Nephron progenitor cell (in vitro differentiated cells): ENCODE data around the gene CEP128.

Experiments
- DNase-seq: peaks from one replicate; pipeline ENCODE4 v3.0.0; 2021
- H3K27ac Mint-ChIP-seq: 2 replicates; pipeline ENCODE4 v1.8.0; 2021; ENCODE audit warnings: mild to moderate bottlenecking, moderate library complexity, mixed read lengths
- H3K27me3 Mint-ChIP-seq: 2 replicates; pipeline ENCODE4 v1.8.0; 2021; ENCODE audit warnings: mild to moderate bottlenecking, low read depth, mixed read lengths; ENCODE audit not compliant: poor library complexity
- H3K36me3 Mint-ChIP-seq: 2 replicates; pipeline ENCODE4 v1.8.0; 2021; ENCODE audit warnings: low read depth, mixed read lengths
- H3K4me1 Mint-ChIP-seq: 2 replicates; pipeline ENCODE4 v1.8.0; 2021; ENCODE audit warnings: mixed read lengths
- H3K4me3 Mint-ChIP-seq: 2 replicates; pipeline ENCODE4 v1.8.0; 2021; ENCODE audit warnings: mild to moderate bottlenecking, moderate library complexity, mixed read lengths
- H3K9me3 Mint-ChIP-seq: 2 replicates; pipeline ENCODE4 v1.8.0; 2021; ENCODE audit warnings: mild to moderate bottlenecking, moderate library complexity, mixed read lengths
- TF ChIP-seq, protein P1 (sequence below): fragments of 200-600 bp; sonication (generic); IDR thresholded peaks from 2 replicates; pipeline ENCODE4 v1.5.0; 2021; ENCODE audit warnings: antibody characterized with exemption

Gene CEP128

DNA sequence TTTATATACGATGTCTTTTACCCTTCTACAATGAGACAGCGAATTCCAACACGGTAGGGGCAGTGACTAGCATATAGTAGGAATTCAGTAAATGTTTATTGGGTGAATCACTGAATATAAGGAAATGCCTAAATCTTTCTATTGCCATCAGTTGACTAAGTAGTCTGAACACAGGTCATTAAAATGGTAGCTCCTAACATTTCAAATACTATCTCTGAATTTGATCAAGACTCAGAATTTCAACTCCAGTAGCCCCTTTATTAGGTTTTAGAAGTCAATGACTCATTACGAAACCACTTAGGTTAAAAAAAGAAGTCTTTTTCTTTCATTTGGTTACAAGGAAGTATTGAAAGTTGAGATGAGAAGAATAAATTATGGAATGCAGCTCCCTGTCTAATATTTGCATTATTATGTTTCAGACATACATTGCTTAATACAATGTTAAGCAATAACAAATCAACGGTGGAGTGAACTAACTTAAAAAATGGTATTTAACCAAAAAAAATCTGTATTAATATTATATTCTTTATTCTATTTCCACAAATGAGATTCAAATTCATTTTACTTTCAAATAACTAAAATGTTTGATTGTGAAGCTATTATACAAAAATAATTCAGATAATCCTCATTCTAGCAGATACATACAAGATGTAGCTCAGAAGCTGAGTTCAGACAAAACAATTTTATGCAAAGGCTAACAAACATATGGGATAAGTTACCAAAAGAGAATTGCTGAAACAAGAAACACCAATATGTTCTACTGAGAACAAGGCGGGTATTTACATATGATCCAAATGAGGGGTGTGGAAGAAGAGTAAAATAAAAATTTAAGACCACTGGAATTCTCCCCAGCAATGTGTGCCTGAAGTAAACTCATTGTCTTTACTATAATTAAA, 302.7 kb downstream of the CEP128 start:
- Mint-ChIP-seq H3K27ac (no peak overlapping the region), H3K9me3 (no peaks in the 10 kb centered on the region), H3K27me3 (no peaks in the 10 kb centered on the region), H3K36me3 (no peaks in the 10 kb centered on the region), H3K4me1 (no peaks in the 10 kb centered on the region), H3K4me3 (no peak overlapping the region)
- TF ChIP-seq, protein P1, sequence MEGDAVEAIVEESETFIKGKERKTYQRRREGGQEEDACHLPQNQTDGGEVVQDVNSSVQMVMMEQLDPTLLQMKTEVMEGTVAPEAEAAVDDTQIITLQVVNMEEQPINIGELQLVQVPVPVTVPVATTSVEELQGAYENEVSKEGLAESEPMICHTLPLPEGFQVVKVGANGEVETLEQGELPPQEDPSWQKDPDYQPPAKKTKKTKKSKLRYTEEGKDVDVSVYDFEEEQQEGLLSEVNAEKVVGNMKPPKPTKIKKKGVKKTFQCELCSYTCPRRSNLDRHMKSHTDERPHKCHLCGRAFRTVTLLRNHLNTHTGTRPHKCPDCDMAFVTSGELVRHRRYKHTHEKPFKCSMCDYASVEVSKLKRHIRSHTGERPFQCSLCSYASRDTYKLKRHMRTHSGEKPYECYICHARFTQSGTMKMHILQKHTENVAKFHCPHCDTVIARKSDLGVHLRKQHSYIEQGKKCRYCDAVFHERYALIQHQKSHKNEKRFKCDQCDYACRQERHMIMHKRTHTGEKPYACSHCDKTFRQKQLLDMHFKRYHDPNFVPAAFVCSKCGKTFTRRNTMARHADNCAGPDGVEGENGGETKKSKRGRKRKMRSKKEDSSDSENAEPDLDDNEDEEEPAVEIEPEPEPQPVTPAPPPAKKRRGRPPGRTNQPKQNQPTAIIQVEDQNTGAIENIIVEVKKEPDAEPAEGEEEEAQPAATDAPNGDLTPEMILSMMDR: no peak
- no peak for DNase-seq

DNA sequence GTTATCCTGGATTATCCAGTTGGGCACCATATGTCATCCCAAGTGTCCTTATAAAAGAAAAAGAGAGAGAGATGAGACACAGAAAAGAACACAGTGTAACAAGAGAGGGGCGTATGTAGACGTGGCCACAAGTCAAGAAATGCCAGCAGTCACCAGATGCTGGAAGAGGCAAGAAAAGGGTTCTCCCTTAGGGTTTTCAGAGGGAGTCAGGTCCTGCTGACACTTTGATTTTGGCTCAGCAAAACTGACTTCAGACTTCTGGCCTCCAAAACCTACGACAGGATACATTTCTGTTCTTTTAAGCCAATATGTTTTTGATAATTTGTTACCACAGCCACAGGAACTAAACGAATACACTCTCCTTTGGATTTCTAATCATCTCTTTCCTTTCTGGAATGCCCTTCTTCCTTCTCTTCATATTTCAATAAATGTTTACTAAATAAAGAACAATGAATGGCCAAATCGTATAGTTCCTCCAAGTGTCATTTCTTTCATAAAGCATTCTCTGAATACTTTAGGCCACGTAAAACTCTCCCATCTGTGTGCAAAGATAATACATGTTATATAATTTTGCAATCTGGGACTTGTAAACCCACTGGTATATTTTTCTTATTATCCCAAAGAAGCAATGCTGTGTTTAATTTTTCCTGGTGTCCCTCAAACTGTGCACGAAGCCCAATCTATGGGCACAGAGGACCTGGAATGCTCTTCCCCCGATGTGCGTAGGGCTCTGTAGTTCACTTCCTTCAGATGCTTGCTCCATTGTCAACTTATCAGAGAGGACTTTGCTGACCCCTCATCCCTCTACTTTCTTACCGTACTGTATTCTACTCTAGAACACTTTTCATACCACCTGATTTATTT, 303.6 kb downstream of the CEP128 start:
- no peak for DNase-seq
- Mint-ChIP-seq H3K27me3 (no peaks in the 10 kb centered on the region), H3K4me3 (no peak overlapping the region), H3K36me3 (no peaks in the 10 kb centered on the region), H3K4me1 (no peaks in the 10 kb centered on the region), H3K27ac (no peak overlapping the region), H3K9me3 (no peaks in the 10 kb centered on the region)
- TF ChIP-seq, protein P1: no peak

DNA sequence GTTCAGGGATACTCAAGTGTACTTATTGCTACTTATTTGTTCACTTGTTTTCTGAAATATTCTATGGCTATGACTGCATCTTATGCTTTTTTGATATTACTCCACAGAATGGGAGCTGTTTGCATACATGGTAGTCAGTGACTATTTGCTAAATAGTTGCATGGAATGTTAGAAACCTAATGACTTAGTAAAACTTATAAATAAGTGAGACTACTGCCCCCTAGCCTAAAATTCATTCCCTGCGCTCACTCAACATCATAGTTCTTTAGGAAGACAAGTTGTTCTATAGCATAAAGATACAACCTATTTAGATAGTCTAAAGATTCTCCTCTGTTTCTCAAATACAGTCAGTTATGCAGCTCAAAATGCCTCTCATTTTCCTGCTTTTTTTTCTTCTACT, 305.5 kb downstream of the CEP128 start:
- Mint-ChIP-seq H3K27ac (no peak overlapping the region), H3K27me3 (no peaks in the 10 kb centered on the region), H3K36me3 (no peaks in the 10 kb centered on the region), H3K4me3 (no peak overlapping the region), H3K4me1 (no peaks in the 10 kb centered on the region), H3K9me3 (no peaks in the 10 kb centered on the region)
- TF ChIP-seq, protein P1: peak; percentile 33
- DNase-seq: no peak

DNA sequence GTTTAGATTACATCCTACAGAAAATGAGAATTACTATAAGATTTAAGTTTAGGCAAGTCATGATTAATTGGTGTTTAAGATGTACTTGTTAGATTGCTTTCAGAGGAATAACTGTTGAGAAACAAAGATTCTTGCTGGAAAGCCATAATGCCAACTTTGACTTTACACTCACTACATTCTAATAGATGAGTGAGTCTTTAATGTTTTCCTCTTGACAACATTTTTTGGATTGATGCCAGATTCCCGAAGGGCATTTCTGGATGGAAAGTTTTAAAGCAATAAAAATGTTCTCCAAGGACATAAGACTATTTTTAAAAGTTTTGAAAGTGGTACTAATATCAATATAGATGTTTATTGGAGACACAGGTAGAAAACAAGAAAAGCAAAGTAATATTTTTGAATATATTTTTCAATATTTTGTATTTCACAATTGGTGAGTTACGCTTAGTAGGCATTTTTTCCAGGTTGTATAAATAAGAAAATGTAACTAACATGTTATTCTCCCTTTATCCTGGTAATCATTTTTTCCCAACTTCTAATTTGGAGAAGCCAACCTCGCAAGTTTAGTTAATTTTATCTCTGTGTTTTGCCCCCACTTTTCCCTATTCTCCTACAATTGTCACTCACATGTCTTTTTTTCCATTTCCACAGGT, 307.3 kb downstream of the CEP128 start:
- Mint-ChIP-seq H3K4me1 (no peaks in the 10 kb centered on the region), H3K36me3 (no peaks in the 10 kb centered on the region), H3K9me3 (no peaks in the 10 kb centered on the region), H3K27me3 (no peaks in the 10 kb centered on the region), H3K27ac (no peak overlapping the region), H3K4me3 (no peak overlapping the region)
- DNase-seq: no peak
- TF ChIP-seq, protein P1: no peak

DNA sequence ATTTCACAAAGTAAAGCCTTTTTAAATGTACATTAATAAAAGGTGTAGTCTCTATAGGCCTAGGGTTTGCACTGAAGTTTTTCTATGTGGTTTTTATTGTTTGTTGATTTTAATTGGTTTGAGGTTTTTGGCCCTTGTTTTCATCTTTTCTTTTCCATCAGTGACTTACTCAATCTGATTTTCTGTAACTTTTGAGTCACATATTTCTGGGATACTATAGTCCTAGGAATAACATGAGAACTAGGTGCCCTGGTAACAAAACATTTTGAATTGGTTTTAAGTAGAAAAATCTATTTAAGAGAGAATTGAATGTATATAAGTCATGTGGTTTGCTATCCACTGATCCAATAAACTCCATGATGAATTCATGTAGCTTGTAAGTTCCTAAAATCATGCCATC, 311.9 kb downstream of the CEP128 start:
- no peaks in the 10 kb centered on the region for H3K36me3 Mint-ChIP-seq
- TF ChIP-seq, protein P1: no peak
- H3K4me1 Mint-ChIP-seq: no peaks in the 10 kb centered on the region
- no peaks in the 10 kb centered on the region for H3K9me3 Mint-ChIP-seq
- no peak for DNase-seq
- H3K4me3 Mint-ChIP-seq: no peak overlapping the region
- no peaks in the 10 kb centered on the region for H3K27me3 Mint-ChIP-seq
- no peak overlapping the region for H3K27ac Mint-ChIP-seq
